ENCODE measurements around the gene ASCC2.
"Not testable (repeated sequence)": the region's sequence is repeated elsewhere in the genome, so short reads cannot be mapped to it uniquely, and the experiment has no call there.

Gene ASCC2

GRCh38 chr22:29840498-29840897 lies 2.4 kb upstream of the ASCC2 start:
- TF ChIP-seq CTCF (IDR thresholded peaks at IDR 0.05; ENCODE audit: control insufficient read depth, insufficient read depth, low read depth, low read length, missing control alignments) = no peak
- no peak overlapping the region for H3K4me3 ChIP-seq (ENCODE audit: control insufficient read depth, low read depth, low read length)
- no peak for DNase-seq (ENCODE audit: low read depth)

GRCh38 chr22:29839039-29839438 lies 965 bp upstream of the ASCC2 start:
- no peak for DNase-seq (ENCODE audit: low read depth)
- no peak overlapping the region for H3K4me3 ChIP-seq (ENCODE audit: control insufficient read depth, low read depth, low read length)
- TF ChIP-seq CTCF (IDR thresholded peaks at IDR 0.05; ENCODE audit: control insufficient read depth, insufficient read depth, low read depth, low read length, missing control alignments) = no peak

DNA sequence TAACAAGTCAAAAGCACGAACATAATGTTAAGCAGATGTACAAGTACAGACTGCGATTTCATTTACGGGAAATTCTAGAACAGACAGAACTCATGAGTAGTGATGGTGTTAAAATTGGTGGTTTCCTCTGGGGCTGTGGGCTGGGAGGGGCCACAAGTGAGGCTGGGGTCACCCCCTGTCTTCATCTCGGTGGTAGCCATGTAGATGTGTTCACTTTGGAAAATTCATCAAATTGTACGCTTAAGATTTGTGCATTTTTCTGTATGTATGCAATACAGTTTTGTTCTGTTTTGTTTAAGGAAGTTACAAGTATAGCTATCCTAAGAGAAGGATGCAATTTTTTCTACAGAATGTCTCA lies 504 bp upstream of the ASCC2 start:
- no peak for DNase-seq (ENCODE audit: low read depth)
- no peak for TF ChIP-seq CTCF (IDR thresholded peaks at IDR 0.05; ENCODE audit: control insufficient read depth, insufficient read depth, low read depth, low read length, missing control alignments)
- H3K4me3 ChIP-seq (ENCODE audit: control insufficient read depth, low read depth, low read length) = peak overlapping the region; percentile 89

DNA sequence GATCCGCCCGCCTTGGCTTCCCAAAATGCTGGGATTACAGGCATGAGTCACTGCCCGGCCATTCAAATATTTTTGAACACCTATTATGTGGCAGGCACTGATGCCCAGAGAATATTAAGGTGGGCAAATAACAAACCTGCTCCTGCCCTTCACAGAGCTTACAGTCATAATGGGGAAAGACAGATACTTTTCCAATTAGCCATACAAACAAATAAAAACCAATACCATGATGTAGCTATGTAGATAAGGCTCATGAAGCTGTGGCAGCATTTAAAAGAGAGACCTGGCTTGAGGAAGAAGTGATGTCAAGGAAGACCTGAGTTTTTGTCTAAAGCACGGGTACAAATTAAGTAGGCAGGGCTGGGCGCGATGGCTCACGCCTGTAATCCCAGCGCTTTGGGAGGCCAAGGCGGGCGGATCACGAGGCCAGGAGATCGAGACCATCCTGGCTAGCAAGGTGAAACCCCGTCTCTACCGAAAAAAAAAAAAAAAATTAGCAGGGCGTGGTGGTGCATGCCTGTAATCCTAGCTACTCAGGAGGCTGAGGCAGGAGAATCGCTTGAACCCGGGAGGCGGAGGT lies 1.2 kb downstream of the ASCC2 start:
- not testable (repeated sequence) for DNase-seq (ENCODE audit: low read depth); H3K4me3 ChIP-seq (ENCODE audit: control insufficient read depth, low read depth, low read length)

DNA sequence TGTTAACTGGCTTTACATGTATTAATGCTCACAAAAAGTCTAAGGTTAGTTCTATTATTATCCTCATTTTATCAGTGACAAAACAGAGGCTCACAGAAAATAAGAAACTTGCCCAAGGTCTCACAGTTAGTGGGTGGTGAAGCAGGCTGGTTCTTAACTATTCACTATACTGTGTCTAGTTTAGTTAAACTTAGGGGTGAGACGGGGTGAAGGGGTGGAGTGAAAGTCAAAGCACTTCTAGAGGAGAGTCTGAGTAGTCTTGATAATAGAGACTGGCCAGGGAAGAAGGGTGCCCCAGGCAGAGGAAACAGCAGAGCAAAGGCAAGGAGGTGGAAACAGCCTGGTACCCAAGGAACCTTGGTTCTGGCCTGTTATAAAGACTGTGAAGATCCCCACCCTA lies 4.0 kb downstream of the ASCC2 start:
- no peak for TF ChIP-seq CTCF (IDR thresholded peaks at IDR 0.05; ENCODE audit: control insufficient read depth, insufficient read depth, low read depth, low read length, missing control alignments)

GRCh38 chr22:29833392-29833965 lies 4.6 kb downstream of the ASCC2 start:
- no peak for TF ChIP-seq CTCF (IDR thresholded peaks at IDR 0.05; ENCODE audit: control insufficient read depth, insufficient read depth, low read depth, low read length, missing control alignments)

More for the DNA sequence above, 4.0 kb downstream of the ASCC2 start:
- H3K4me3 ChIP-seq (ENCODE audit: control insufficient read depth, low read depth, low read length) = no peak overlapping the region
- DNase-seq (ENCODE audit: low read depth) = no peak

DNA sequence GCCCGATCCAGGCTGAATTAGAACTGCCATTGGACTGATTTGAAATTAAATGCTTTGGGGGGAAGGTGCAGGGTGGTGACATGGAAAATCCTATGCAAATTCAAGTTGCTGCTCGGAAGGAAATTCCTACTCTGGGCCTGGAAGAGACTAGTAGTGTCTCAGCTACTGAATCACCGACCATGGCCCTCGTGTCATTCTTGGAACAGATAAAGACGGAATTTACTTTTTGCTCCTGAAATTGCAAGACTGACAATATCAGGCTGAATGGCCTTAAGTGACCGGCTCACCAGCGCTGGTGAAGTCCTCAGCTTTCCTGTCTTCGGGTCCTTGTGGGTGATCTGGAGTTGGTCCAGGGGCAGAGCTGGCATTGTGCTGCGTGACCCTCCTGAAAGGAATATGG lies 6.1 kb downstream of the ASCC2 start:
- DNase-seq (ENCODE audit: low read depth) = no peak
- no peak for TF ChIP-seq CTCF (IDR thresholded peaks at IDR 0.05; ENCODE audit: control insufficient read depth, insufficient read depth, low read depth, low read length, missing control alignments)
- H3K4me3 ChIP-seq (ENCODE audit: control insufficient read depth, low read depth, low read length) = no peak overlapping the region

More at GRCh38 chr22:29833392-29833965, 4.6 kb downstream of the ASCC2 start:
- DNase-seq (ENCODE audit: low read depth) = no peak
- no peak overlapping the region for H3K4me3 ChIP-seq (ENCODE audit: control insufficient read depth, low read depth, low read length)

Data from AG09309 (cell line).